GM19328 (cell line): ENCODE measurements around the gene AMMECR1L.
A peak's percentile ranks its signal among the peaks of the same experiment; 100 is the strongest.
"Not testable (repeated sequence)": the region's sequence is repeated elsewhere in the genome, so short reads cannot be mapped to it uniquely, and the experiment has no call there.

Experiments
- ATAC-seq: cut with Tn5 transposase; IDR thresholded peaks from one replicate; pipeline ENCODE4 v1.9.1; 2021; ENCODE audit warnings: mild to moderate bottlenecking, moderate library complexity; ENCODE audit not compliant: unreplicated experiment

The AMMECR1L gene

GRCh38 chr2:127843677-127844076, 42.1 kb downstream of the AMMECR1L start:
- ATAC-seq: no peak

GRCh38 chr2:127841466-127842178, 44.1 kb downstream of the AMMECR1L start:
- no peak for ATAC-seq

- no peak for ATAC-seq
These were observed 44.9 kb downstream of the AMMECR1L start for GRCh38 chr2:127840893-127841292.

GRCh38 chr2:127834951-127835350, 50.8 kb downstream of the AMMECR1L start:
- ATAC-seq: no peak

GRCh38 chr2:127829845-127830246, 55.9 kb downstream of the AMMECR1L start:
- ATAC-seq: peak; percentile 95

- not testable (repeated sequence) for ATAC-seq
These were observed 59.0 kb downstream of the AMMECR1L start for GRCh38 chr2:127826708-127827107.

- no peak for ATAC-seq
These were observed 59.7 kb downstream of the AMMECR1L start for GRCh38 chr2:127826047-127826446.

GRCh38 chr2:127820080-127820668, 65.6 kb downstream of the AMMECR1L start:
- ATAC-seq: no peak

- ATAC-seq: no peak
These were observed 66.8 kb downstream of the AMMECR1L start for GRCh38 chr2:127818794-127819425.

GRCh38 chr2:127818241-127818640, 67.5 kb downstream of the AMMECR1L start:
- ATAC-seq: no peak

- ATAC-seq: no peak
These were observed 71.1 kb downstream of the AMMECR1L start for GRCh38 chr2:127814677-127815076.

GRCh38 chr2:127812441-127812840, 73.3 kb downstream of the AMMECR1L start:
- not testable (repeated sequence) for ATAC-seq
